ENCODE measurements around the gene CCNI.
A peak's percentile ranks its signal among the peaks of the same experiment; 100 is the strongest.

DNA sequence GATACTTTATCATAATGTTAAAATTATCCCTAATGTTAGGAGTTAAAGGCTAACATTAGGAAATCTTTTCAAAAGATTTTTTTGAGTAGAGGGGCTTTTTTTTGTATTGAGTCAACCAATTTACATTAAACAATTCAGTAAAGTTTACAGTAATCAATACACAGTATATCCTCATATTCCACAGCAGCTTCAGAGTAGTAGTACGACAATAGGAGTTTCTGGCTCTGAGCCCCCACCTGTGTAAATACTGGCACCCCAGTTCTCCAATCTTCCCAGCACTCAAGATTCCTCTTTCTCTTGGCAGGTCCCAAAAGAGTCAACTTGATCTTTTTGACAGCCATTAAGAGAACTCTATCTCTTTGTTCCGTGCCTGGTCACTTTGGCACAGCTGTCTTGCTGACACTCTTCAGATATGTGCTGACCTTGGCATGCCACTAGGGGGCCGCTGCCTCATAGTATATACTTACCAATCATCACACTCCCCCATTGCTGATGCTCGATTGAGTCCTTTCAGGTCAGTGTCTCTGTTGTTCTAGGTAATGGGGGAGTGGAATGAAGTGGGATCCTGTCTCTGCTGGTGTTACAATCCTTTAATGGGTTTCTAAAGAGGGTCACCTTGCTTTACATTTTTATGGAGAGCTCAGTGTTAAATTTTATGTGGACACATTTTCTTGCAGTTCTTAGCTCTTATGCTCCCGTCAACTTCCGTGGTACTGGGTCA is 19.5 kb upstream of the CCNI start:
- TF ChIP-seq YY1 (IDR thresholded peaks at IDR 0.05; ENCODE audit: extremely low read depth, insufficient replicate concordance, low read depth, low read length) = no peak
- no peak for TF ChIP-seq POLR2A (IDR thresholded peaks at IDR 0.05; ENCODE audit: borderline replicate concordance, extremely low read depth, insufficient read depth, insufficient read length)
- TF ChIP-seq, protein P1, sequence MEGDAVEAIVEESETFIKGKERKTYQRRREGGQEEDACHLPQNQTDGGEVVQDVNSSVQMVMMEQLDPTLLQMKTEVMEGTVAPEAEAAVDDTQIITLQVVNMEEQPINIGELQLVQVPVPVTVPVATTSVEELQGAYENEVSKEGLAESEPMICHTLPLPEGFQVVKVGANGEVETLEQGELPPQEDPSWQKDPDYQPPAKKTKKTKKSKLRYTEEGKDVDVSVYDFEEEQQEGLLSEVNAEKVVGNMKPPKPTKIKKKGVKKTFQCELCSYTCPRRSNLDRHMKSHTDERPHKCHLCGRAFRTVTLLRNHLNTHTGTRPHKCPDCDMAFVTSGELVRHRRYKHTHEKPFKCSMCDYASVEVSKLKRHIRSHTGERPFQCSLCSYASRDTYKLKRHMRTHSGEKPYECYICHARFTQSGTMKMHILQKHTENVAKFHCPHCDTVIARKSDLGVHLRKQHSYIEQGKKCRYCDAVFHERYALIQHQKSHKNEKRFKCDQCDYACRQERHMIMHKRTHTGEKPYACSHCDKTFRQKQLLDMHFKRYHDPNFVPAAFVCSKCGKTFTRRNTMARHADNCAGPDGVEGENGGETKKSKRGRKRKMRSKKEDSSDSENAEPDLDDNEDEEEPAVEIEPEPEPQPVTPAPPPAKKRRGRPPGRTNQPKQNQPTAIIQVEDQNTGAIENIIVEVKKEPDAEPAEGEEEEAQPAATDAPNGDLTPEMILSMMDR (IDR thresholded peaks at IDR 0.05 in 2 of 3, conservative IDR thresholded peaks at IDR 0.05 in 1 of 3; ENCODE audit: borderline replicate concordance in 1 of 3, insufficient read depth in 1 of 3, low read depth in 2 of 3, low read length in 2 of 3) = peak; percentile 61 to 92 (median 90)
- TF ChIP-seq CEBPB (IDR thresholded peaks at IDR 0.05; ENCODE audit: low read depth) = no peak
- TF ChIP-seq, protein P2, sequence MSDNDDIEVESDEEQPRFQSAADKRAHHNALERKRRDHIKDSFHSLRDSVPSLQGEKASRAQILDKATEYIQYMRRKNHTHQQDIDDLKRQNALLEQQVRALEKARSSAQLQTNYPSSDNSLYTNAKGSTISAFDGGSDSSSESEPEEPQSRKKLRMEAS (IDR thresholded peaks at IDR 0.05) = no peak
- no peak for TF ChIP-seq EZH2 (IDR thresholded peaks at IDR 0.05)
- peak; percentile 75 for TF ChIP-seq RAD21 (IDR thresholded peaks at IDR 0.05; ENCODE audit: low read depth)
- TF ChIP-seq POLR2AphosphoS5 (IDR thresholded peaks at IDR 0.05; ENCODE audit: low read depth, low read length) = no peak
- no peak for TF ChIP-seq ZNF274 (IDR thresholded peaks at IDR 0.05; ENCODE audit: low read depth, low read length)
